ENCODE results near the gene SLC9A7. TPM values are rescaled to one million over a fixed set of nuclear protein-coding genes. Genes with fewer than 3 reads are reported as not detected.
A peak's percentile ranks its signal among the peaks of the same experiment; 100 is the strongest.

SLC9A7 gene
- total and polyA plus RNA-seq, 2 of the 13 experiments (the other 11 are each of a cell fraction or from before 2014, with no cell fraction given): 5.8 to 7.2 TPM

DNA sequence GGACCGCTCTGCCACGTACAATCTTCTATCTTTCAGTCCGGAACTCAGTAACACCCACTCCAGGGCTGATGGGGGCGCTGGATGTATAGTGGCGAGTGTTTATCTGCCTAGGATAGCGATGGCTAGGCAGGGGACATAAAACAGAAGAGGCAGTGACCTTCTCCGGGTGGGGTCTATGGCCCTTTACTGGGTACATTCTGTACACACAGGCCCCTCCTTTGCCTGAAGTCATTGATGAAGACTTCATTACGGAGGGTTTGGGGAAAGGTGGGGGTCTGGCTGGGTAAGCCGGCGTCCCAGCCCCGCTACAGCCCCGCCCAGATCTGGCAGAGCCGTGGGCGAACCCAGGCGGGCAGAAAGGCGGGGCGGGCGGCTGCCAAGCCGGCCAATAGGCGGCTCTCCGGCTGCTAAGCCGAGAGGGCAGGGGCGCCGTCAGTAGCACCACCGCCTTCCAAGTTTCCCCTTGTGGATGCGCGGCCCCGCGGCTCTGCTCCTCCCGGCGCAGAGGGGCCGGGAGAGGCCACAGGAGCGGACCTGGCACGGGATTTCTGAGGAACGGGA is 185.5 kb downstream of the SLC9A7 start, which contains the start of gene CHST7 (continued):
- TF ChIP-seq, protein P1, sequence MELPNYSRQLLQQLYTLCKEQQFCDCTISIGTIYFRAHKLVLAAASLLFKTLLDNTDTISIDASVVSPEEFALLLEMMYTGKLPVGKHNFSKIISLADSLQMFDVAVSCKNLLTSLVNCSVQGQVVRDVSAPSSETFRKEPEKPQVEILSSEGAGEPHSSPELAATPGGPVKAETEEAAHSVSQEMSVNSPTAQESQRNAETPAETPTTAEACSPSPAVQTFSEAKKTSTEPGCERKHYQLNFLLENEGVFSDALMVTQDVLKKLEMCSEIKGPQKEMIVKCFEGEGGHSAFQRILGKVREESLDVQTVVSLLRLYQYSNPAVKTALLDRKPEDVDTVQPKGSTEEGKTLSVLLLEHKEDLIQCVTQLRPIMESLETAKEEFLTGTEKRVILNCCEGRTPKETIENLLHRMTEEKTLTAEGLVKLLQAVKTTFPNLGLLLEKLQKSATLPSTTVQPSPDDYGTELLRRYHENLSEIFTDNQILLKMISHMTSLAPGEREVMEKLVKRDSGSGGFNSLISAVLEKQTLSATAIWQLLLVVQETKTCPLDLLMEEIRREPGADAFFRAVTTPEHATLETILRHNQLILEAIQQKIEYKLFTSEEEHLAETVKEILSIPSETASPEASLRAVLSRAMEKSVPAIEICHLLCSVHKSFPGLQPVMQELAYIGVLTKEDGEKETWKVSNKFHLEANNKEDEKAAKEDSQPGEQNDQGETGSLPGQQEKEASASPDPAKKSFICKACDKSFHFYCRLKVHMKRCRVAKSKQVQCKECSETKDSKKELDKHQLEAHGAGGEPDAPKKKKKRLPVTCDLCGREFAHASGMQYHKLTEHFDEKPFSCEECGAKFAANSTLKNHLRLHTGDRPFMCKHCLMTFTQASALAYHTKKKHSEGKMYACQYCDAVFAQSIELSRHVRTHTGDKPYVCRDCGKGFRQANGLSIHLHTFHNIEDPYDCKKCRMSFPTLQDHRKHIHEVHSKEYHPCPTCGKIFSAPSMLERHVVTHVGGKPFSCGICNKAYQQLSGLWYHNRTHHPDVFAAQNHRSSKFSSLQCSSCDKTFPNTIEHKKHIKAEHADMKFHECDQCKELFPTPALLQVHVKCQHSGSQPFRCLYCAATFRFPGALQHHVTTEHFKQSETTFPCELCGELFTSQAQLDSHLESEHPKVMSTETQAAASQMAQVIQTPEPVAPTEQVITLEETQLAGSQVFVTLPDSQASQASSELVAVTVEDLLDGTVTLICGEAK (IDR thresholded peaks at IDR 0.05): no peak
- TF ChIP-seq, protein P1 (CRISPR knock-in tag; IDR thresholded peaks at IDR 0.05): 0 out of 2 replicates have a peak, but pooled peaks have one; percentile 11
- TF ChIP-seq ZNF83 (CRISPR knock-in tag; IDR thresholded peaks at IDR 0.05; ENCODE audit: borderline replicate concordance): no peak
- TF ChIP-seq, protein P2, sequence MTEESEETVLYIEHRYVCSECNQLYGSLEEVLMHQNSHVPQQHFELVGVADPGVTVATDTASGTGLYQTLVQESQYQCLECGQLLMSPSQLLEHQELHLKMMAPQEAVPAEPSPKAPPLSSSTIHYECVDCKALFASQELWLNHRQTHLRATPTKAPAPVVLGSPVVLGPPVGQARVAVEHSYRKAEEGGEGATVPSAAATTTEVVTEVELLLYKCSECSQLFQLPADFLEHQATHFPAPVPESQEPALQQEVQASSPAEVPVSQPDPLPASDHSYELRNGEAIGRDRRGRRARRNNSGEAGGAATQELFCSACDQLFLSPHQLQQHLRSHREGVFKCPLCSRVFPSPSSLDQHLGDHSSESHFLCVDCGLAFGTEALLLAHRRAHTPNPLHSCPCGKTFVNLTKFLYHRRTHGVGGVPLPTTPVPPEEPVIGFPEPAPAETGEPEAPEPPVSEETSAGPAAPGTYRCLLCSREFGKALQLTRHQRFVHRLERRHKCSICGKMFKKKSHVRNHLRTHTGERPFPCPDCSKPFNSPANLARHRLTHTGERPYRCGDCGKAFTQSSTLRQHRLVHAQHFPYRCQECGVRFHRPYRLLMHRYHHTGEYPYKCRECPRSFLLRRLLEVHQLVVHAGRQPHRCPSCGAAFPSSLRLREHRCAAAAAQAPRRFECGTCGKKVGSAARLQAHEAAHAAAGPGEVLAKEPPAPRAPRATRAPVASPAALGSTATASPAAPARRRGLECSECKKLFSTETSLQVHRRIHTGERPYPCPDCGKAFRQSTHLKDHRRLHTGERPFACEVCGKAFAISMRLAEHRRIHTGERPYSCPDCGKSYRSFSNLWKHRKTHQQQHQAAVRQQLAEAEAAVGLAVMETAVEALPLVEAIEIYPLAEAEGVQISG (CRISPR knock-in tag; IDR thresholded peaks at IDR 0.05): peak; percentile 92
- TF ChIP-seq, protein P3, sequence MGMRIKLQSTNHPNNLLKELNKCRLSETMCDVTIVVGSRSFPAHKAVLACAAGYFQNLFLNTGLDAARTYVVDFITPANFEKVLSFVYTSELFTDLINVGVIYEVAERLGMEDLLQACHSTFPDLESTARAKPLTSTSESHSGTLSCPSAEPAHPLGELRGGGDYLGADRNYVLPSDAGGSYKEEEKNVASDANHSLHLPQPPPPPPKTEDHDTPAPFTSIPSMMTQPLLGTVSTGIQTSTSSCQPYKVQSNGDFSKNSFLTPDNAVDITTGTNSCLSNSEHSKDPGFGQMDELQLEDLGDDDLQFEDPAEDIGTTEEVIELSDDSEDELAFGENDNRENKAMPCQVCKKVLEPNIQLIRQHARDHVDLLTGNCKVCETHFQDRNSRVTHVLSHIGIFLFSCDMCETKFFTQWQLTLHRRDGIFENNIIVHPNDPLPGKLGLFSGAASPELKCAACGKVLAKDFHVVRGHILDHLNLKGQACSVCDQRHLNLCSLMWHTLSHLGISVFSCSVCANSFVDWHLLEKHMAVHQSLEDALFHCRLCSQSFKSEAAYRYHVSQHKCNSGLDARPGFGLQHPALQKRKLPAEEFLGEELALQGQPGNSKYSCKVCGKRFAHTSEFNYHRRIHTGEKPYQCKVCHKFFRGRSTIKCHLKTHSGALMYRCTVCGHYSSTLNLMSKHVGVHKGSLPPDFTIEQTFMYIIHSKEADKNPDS (CRISPR knock-in tag; IDR thresholded peaks at IDR 0.05): no peak
- no peak for TF ChIP-seq SIX4 (CRISPR knock-in tag; IDR thresholded peaks at IDR 0.05)
- TF ChIP-seq, protein P4, sequence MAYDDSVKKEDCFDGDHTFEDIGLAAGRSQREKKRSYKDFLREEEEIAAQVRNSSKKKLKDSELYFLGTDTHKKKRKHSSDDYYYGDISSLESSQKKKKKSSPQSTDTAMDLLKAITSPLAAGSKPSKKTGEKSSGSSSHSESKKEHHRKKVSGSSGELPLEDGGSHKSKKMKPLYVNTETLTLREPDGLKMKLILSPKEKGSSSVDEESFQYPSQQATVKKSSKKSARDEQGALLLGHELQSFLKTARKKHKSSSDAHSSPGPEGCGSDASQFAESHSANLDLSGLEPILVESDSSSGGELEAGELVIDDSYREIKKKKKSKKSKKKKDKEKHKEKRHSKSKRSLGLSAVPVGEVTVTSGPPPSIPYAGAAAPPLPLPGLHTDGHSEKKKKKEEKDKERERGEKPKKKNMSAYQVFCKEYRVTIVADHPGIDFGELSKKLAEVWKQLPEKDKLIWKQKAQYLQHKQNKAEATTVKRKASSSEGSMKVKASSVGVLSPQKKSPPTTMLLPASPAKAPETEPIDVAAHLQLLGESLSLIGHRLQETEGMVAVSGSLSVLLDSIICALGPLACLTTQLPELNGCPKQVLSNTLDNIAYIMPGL (CRISPR knock-in tag; IDR thresholded peaks at IDR 0.05; ENCODE audit: borderline replicate concordance in 1 of 2, low read depth in 1 of 2): peak in 1 of 2 experiments; percentile 17; a peak in 1 of 4 replicates
- no peak; the same call in 1 of the 2 replicates for TF ChIP-seq ETV5 (CRISPR knock-in tag; IDR thresholded peaks at IDR 0.05; ENCODE audit: borderline replicate concordance)
- TF ChIP-seq POGZ (CRISPR knock-in tag; IDR thresholded peaks at IDR 0.05): 0 out of 2 replicates have a peak, but pooled peaks have one; percentile 8
- TF ChIP-seq, protein P5, sequence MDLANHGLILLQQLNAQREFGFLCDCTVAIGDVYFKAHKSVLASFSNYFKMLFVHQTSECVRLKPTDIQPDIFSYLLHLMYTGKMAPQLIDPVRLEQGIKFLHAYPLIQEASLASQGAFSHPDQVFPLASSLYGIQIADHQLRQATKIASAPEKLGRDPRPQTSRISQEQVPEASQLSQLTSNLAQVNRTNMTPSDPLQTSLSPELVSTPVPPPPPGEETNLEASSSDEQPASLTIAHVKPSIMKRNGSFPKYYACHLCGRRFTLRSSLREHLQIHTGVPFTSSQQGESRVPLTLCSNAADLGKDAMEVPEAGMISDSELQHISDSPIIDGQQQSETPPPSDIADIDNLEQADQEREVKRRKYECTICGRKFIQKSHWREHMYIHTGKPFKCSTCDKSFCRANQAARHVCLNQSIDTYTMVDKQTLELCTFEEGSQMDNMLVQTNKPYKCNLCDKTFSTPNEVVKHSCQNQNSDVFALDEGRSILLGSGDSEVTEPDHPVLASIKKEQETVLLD (CRISPR knock-in tag; IDR thresholded peaks at IDR 0.05; ENCODE audit: low read depth): no peak

Data from HepG2 (cell line).